ENCODE data around the gene GPR39. TPM values are rescaled to one million over a fixed set of nuclear protein-coding genes. Genes with fewer than 3 reads are reported as not detected.
"Not testable (repeated sequence)": the region's sequence is repeated elsewhere in the genome, so short reads cannot be mapped to it uniquely, and the experiment has no call there.

The GPR39 gene
- total and polyA plus RNA-seq, 7 donors, result 0.05 to 0.08 TPM; not detected in 5

GRCh38 chr2:132392879-132393278, 23.7 kb upstream of the GPR39 start:
- intact Hi-C loops (cut with DNase I), result no loop called here
- Histone ChIP-seq H3K27me3 (ENCODE audit: insufficient read depth in 3 of 3, low read length in 2 of 3) (peaks cover 0 to 2% (median 0%) of the 10 kb centered on the region in 3 donors), H3K4me1 (no peaks in the 10 kb centered on the region), H3K9me3 (no peaks in the 10 kb centered on the region), H3K36me3 (ENCODE audit: insufficient read depth in 1 of 2, low read depth in 1 of 2) (no peaks in the 10 kb centered on the region), H3K27ac (no peak overlapping the region), H3K4me3 (no peak overlapping the region)
- 77 to 87% (median 78%) methylated on average over 7 of the region's 7 CpGs for WGBS, 3 donors
- TF ChIP-seq CTCF (IDR thresholded peaks at IDR 0.05), result no peak
- no peak for ATAC-seq
- DNase-seq, result no peak

- WGBS, 3 donors, result 55 to 62% (median 59%) methylated on average over 3 of the region's 3 CpGs
- H3K36me3 ChIP-seq (ENCODE audit: insufficient read depth in 1 of 2, low read depth in 1 of 2), result not testable (repeated sequence)
Measured at GRCh38 chr2:132397042-132397441, 19.6 kb upstream of the GPR39 start.

GRCh38 chr2:132400169-132400900, 16.3 kb upstream of the GPR39 start:
- TF ChIP-seq CTCF (IDR thresholded peaks at IDR 0.05), result no peak
- no peak for ATAC-seq
- no peaks in the 10 kb centered on the region for H3K9me3 ChIP-seq
- H3K4me3 ChIP-seq, result no peak overlapping the region
- no peak overlapping the region for H3K27ac ChIP-seq
- intact Hi-C loops (cut with DNase I), result no loop called here
- 53 to 57% (median 54%) methylated on average over 2 of the region's 2 CpGs for WGBS, 3 donors
- no peaks in the 10 kb centered on the region for H3K36me3 ChIP-seq (ENCODE audit: insufficient read depth in 1 of 2, low read depth in 1 of 2)
- no peaks in the 10 kb centered on the region for H3K4me1 ChIP-seq
- no peaks in the 10 kb centered on the region for H3K27me3 ChIP-seq (ENCODE audit: insufficient read depth in 3 of 3, low read length in 2 of 3)
- DNase-seq, result no peak

More at GRCh38 chr2:132397042-132397441, 19.6 kb upstream of the GPR39 start:
- ATAC-seq; H3K9me3 ChIP-seq; H3K4me3 ChIP-seq; DNase-seq; H3K4me1 ChIP-seq; H3K27ac ChIP-seq; H3K27me3 ChIP-seq (ENCODE audit: insufficient read depth in 3 of 3, low read length in 2 of 3); intact Hi-C loops (cut with DNase I): not testable (repeated sequence)

- intact Hi-C loops (cut with DNase I), result no loop called here
- Histone ChIP-seq H3K9me3 (no peaks in the 10 kb centered on the region), H3K4me1 (no peaks in the 10 kb centered on the region), H3K36me3 (ENCODE audit: insufficient read depth in 1 of 2, low read depth in 1 of 2) (no peaks in the 10 kb centered on the region), H3K4me3 (no peak overlapping the region), H3K27me3 (ENCODE audit: insufficient read depth in 3 of 3, low read length in 2 of 3) (no peaks in the 10 kb centered on the region), H3K27ac (no peak overlapping the region)
- ATAC-seq (no peak), DNase-seq (no peak)
- no peak for TF ChIP-seq CTCF (IDR thresholded peaks at IDR 0.05)
- WGBS, 3 donors, result 47 to 58% (median 53%) methylated on average over 2 of the region's 2 CpGs
Measured at GRCh38 chr2:132400901-132401240, 15.7 kb upstream of the GPR39 start.

- intact Hi-C loops (cut with DNase I), result no loop called here
- Histone ChIP-seq H3K4me1 (no peaks in the 10 kb centered on the region), H3K9me3 (no peaks in the 10 kb centered on the region), H3K4me3 (no peak overlapping the region), H3K36me3 (ENCODE audit: insufficient read depth in 1 of 2, low read depth in 1 of 2) (no peaks in the 10 kb centered on the region), H3K27ac (no peak overlapping the region), H3K27me3 (ENCODE audit: insufficient read depth in 3 of 3, low read length in 2 of 3) (no peaks in the 10 kb centered on the region)
- WGBS, 3 donors, result 57 to 62% (median 58%) methylated on average over 2 of the region's 2 CpGs
- no peak for DNase-seq
- ATAC-seq, result no peak
- TF ChIP-seq CTCF (IDR thresholded peaks at IDR 0.05), result no peak
Measured at GRCh38 chr2:132401326-132401725, 15.3 kb upstream of the GPR39 start.
